Neural progenitor cell (in vitro differentiated cells): Measurements from ENCODE around the gene PCDHGA4.

Experiments used
- CTCF ChIP-seq: fragments of 200-600 bp; sonication (generic); IDR thresholded peaks from 2 replicates; pipeline ENCODE4 v1.5.1; 2017; ENCODE audit warnings: antibody characterized with exemption, mild to moderate bottlenecking
- EZH2 ChIP-seq: fragments of 200-600 bp; sonication (generic); IDR thresholded peaks from 2 replicates; pipeline ENCODE4 v1.6.1; 2017; ENCODE audit warnings: antibody characterized with exemption, mild to moderate bottlenecking, moderate library complexity

GRCh38 chr5:141360685-141361084, 5.9 kb downstream of the PCDHGA4 start:
- no peak for TF ChIP-seq CTCF
- no peak for TF ChIP-seq EZH2
